Neural crest cell (in vitro differentiated cells): Measurements from ENCODE around the gene ILF2. TPM values are rescaled to one million over a fixed set of nuclear protein-coding genes. Genes with fewer than 3 reads are reported as not detected.

ENCODE experiments used
- DNase-seq: peaks from one replicate; pipeline ENCODE4 v3.0.0; 2021; ENCODE audit warnings: low read depth, mixed read lengths, low spot score
- H3K27ac Mint-ChIP-seq: one replicate; pipeline ENCODE4 v1.8.0; 2021; ENCODE audit warnings: mild to moderate bottlenecking, mixed read lengths; ENCODE audit not compliant: unreplicated experiment
- H3K27me3 Mint-ChIP-seq: 2 replicates; pipeline ENCODE4 v1.8.0; 2021; ENCODE audit warnings: low read depth, mild to moderate bottlenecking, mixed read lengths
- H3K36me3 Mint-ChIP-seq: 2 replicates; pipeline ENCODE4 v1.8.0; 2021; ENCODE audit warnings: low read depth, mild to moderate bottlenecking, mixed read lengths
- H3K4me1 Mint-ChIP-seq: 2 replicates; pipeline ENCODE4 v1.8.0; 2021; ENCODE audit warnings: mixed read lengths
- H3K4me3 Mint-ChIP-seq: one replicate; pipeline ENCODE4 v1.8.0; 2021; ENCODE audit warnings: mild to moderate bottlenecking, mixed read lengths
- H3K9me3 Mint-ChIP-seq: 2 replicates; pipeline ENCODE4 v1.8.0; 2021; ENCODE audit warnings: mixed read lengths
- CTCF ChIP-seq: fragments of 200-600 bp; sonication (generic); conservative IDR thresholded peaks from 2 replicates; pipeline ENCODE4 v1.5.0; 2021; ENCODE audit warnings: antibody characterized with exemption, mild to moderate bottlenecking
- total RNA-seq: library from RNA; stranded (reverse); gene quantifications from 2 replicates; pipeline ENCODE4 v1.2.1, GENCODE V29; 2021

ILF2 gene
- total RNA-seq, 1 donor from 2014 or later = 404 TPM

GRCh38 chr1:153638261-153638660 is 32.5 kb downstream of the ILF2 start:
- no peak for TF ChIP-seq CTCF
- peaks cover 34% of the 10 kb centered on the region for H3K4me1 Mint-ChIP-seq
- peaks cover 29% of the 10 kb centered on the region for H3K36me3 Mint-ChIP-seq
- no peak overlapping the region for H3K4me3 Mint-ChIP-seq
- peaks cover 1% of the 10 kb centered on the region for H3K9me3 Mint-ChIP-seq
- no peak overlapping the region for H3K27ac Mint-ChIP-seq
- DNase-seq = no peak
- H3K27me3 Mint-ChIP-seq = no peaks in the 10 kb centered on the region

- Mint-ChIP-seq H3K4me3 (peak overlapping the region; percentile 90), H3K27ac (no peak overlapping the region), H3K27me3 (no peaks in the 10 kb centered on the region), H3K4me1 (peaks cover 37% of the 10 kb centered on the region), H3K36me3 (peaks cover 24% of the 10 kb centered on the region), H3K9me3 (peaks cover 3% of the 10 kb centered on the region)
- DNase-seq = no peak
- no peak for TF ChIP-seq CTCF
Observed at GRCh38 chr1:153636312-153636711, 34.5 kb downstream of the ILF2 start.

- DNase-seq = no peak
- Mint-ChIP-seq H3K4me1 (peaks cover 37% of the 10 kb centered on the region), H3K27me3 (no peaks in the 10 kb centered on the region), H3K27ac (no peak overlapping the region), H3K4me3 (peak overlapping the region; percentile 90), H3K9me3 (peaks cover 3% of the 10 kb centered on the region), H3K36me3 (peaks cover 20% of the 10 kb centered on the region)
- TF ChIP-seq CTCF = no peak
Observed at GRCh38 chr1:153635872-153636271, 34.9 kb downstream of the ILF2 start.

GRCh38 chr1:153633754-153634665 is 36.8 kb downstream of the ILF2 start, which contains the start of gene CHTOP:
Gene CHTOP (plus strand): TSS chr1:153634066. CDS start chr1:153636589, 2,523 bp downstream.
- TF ChIP-seq CTCF = no peak
- Mint-ChIP-seq H3K27ac (peak within 1 kb of the TSS; percentile 100), H3K4me1 (peaks cover 41% of the 10 kb centered on the region), H3K27me3 (no peaks in the 10 kb centered on the region), H3K9me3 (peaks cover 3% of the 10 kb centered on the region), H3K4me3 (peak within 1 kb of the TSS; percentile 99), H3K36me3 (peaks cover 20% of the 10 kb centered on the region)
- DNase-seq = peak; percentile 98

- Mint-ChIP-seq H3K4me1 (peaks cover 41% of the 10 kb centered on the region), H3K36me3 (peaks cover 20% of the 10 kb centered on the region), H3K4me3 (peak overlapping the region; percentile 99), H3K27me3 (no peaks in the 10 kb centered on the region), H3K27ac (peak overlapping the region; percentile 100), H3K9me3 (peaks cover 3% of the 10 kb centered on the region)
- no peak for TF ChIP-seq CTCF
- no peak for DNase-seq
Observed at GRCh38 chr1:153633161-153633753, 37.5 kb downstream of the ILF2 start.
